Endodermal cell (in vitro differentiated cells): ENCODE results near the gene CSNK1D. TPM values are rescaled to one million over a fixed set of nuclear protein-coding genes. Genes with fewer than 3 reads are reported as not detected.
A peak's percentile ranks its signal among the peaks of the same experiment; 100 is the strongest.

Experiments used
- DNase-seq: peaks from one replicate; pipeline ENCODE4 v3.0.0-alpha.2; 2017
- H3K27ac ChIP-seq: 2 replicates; pipeline ENCODE4 v1.5.1; 2013; ENCODE audit warnings: mild to moderate bottlenecking, low read depth, low read length, moderate library complexity
- H3K27me3 ChIP-seq: 2 replicates; pipeline ENCODE4 v1.6.1; 2013; ENCODE audit warnings: mild to moderate bottlenecking, low read length, moderate library complexity; ENCODE audit not compliant: insufficient read depth, control insufficient read depth, poor library complexity, severe bottlenecking
- H3K36me3 ChIP-seq: 2 replicates; pipeline ENCODE4 v1.7.0; 2013; ENCODE audit warnings: mild to moderate bottlenecking, low read length, moderate library complexity; ENCODE audit not compliant: control insufficient read depth, insufficient read depth
- H3K4me1 ChIP-seq: one replicate; pipeline ENCODE4 v1.7.0; 2013; ENCODE audit warnings: low read length; ENCODE audit not compliant: control insufficient read depth, insufficient read depth
- H3K4me3 ChIP-seq: 2 replicates; pipeline ENCODE4 v1.5.1; 2013; ENCODE audit warnings: mild to moderate bottlenecking, low read length, moderate library complexity
- H3K9ac ChIP-seq: 2 replicates; pipeline ENCODE4 v1.6.1; 2013; ENCODE audit warnings: mild to moderate bottlenecking, low read length, moderate library complexity; ENCODE audit not compliant: poor library complexity, severe bottlenecking; ENCODE audit errors: extremely low read depth
- H3K9me3 ChIP-seq: 2 replicates; pipeline ENCODE4 v1.6.1; 2013; ENCODE audit warnings: mild to moderate bottlenecking, low read length, moderate library complexity; ENCODE audit not compliant: control insufficient read depth
- H3K27ac Mint-ChIP-seq: 2 replicates; pipeline ENCODE4 v1.8.0; 2020; ENCODE audit warnings: mixed read lengths
- H3K27me3 Mint-ChIP-seq: 2 replicates; pipeline ENCODE4 v1.8.0; 2021; ENCODE audit warnings: mild to moderate bottlenecking, mixed read lengths; ENCODE audit not compliant: insufficient read depth
- H3K36me3 Mint-ChIP-seq: 2 replicates; pipeline ENCODE4 v1.8.0; 2020; ENCODE audit warnings: low read depth, mixed read lengths
- H3K4me1 Mint-ChIP-seq: 2 replicates; pipeline ENCODE4 v1.8.0; 2020; ENCODE audit warnings: mixed read lengths
- H3K4me3 Mint-ChIP-seq: 2 replicates; pipeline ENCODE4 v1.8.0; 2020; ENCODE audit warnings: mild to moderate bottlenecking, moderate library complexity, mixed read lengths
- H3K9me3 Mint-ChIP-seq: 2 replicates; pipeline ENCODE4 v1.8.0; 2020; ENCODE audit warnings: mild to moderate bottlenecking, mixed read lengths
- CTCF ChIP-seq: fragments of 200-600 bp; sonication (generic); conservative IDR thresholded peaks from 2 replicates; pipeline ENCODE4 v1.5.0; 2021; ENCODE audit warnings: antibody characterized with exemption, mild to moderate bottlenecking
- WGBS, 2 experiments: methylation state at CpG; one replicate each; pipeline versions ENCODE4 v1.1.5 to v1.1.7; 2013; ENCODE audit warnings: missing lambda C conversion rate in 2 of 2, mixed read lengths in 1 of 2; ENCODE audit not compliant: insufficient coverage in 1 of 2, insufficient read length in 1 of 2; 5-methylcytosine and 5-hydroxymethylcytosine counted together
- total RNA-seq, 2 donors: library from RNA; stranded (reverse); fragmentation: NEBNext Ultra II Directional in 1 of 2; extraction: Animal tissue kit (Norgen Biotek cat#: 25700) in 1 of 2; gene quantifications; 2 replicates in 1 of 2; 3 replicates in 1 of 2; pipeline ENCODE4 v1.2.1, GENCODE V29; 2021

Gene CSNK1D
- total RNA-seq, 2 donors from 2014 or later = 104 to 143 TPM

- no peak overlapping the region for H3K27ac ChIP-seq
- no peaks in the 10 kb centered on the region for H3K36me3 Mint-ChIP-seq
Observed at GRCh38 chr17:82302991-82303943, 29.8 kb upstream of the CSNK1D start.

DNA sequence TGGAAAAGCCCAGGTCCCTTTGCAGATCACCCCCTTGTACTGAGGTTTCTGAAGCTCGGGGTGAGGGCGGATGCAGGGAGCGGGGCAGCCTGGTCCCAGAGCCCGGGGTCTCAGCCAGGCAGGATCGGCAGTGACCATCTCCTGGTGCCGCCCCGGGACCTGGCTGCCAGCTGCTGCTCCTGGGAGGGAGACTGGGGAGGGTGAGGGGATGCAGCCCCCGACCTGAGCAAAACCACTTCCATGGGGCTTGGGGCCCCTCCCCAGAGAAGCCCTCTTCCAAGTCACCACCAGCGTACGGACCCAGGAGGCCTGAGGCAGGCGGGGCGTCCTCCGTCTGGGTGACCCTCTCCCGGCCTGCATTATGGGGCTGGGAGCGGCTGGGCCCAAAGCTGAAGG lies 29.1 kb upstream of the CSNK1D start:
- Mint-ChIP-seq H3K27ac (no peak overlapping the region), H3K9me3 (no peaks in the 10 kb centered on the region), H3K4me1 (no peaks in the 10 kb centered on the region), H3K36me3 (no peaks in the 10 kb centered on the region), H3K4me3 (no peak overlapping the region), H3K27me3 (peaks cover 2% of the 10 kb centered on the region)
- WGBS, 2 experiments = 92 to 93% methylated on average over 7 to 14 of the region's 15 CpGs
- no peaks in the 10 kb centered on the region for H3K4me1 ChIP-seq
- H3K36me3 ChIP-seq = no peaks in the 10 kb centered on the region
- no peaks in the 10 kb centered on the region for H3K27me3 ChIP-seq
- no peak for DNase-seq
- no peak for TF ChIP-seq CTCF
- no peak overlapping the region for H3K27ac ChIP-seq
- H3K4me3 ChIP-seq = no peak overlapping the region
- H3K9ac ChIP-seq = no peak overlapping the region
- H3K9me3 ChIP-seq = no peaks in the 10 kb centered on the region

More at GRCh38 chr17:82302991-82303943, 29.8 kb upstream of the CSNK1D start:
- no peak overlapping the region for H3K4me3 Mint-ChIP-seq
- H3K9me3 ChIP-seq = no peaks in the 10 kb centered on the region
- H3K9ac ChIP-seq = no peak overlapping the region
- H3K4me3 ChIP-seq = no peak overlapping the region
- no peak overlapping the region for H3K27ac Mint-ChIP-seq
- no peak for TF ChIP-seq CTCF
- no peaks in the 10 kb centered on the region for H3K4me1 Mint-ChIP-seq
- H3K4me1 ChIP-seq = no peaks in the 10 kb centered on the region
- no peak for DNase-seq
- no peaks in the 10 kb centered on the region for H3K36me3 ChIP-seq
- no peaks in the 10 kb centered on the region for H3K27me3 ChIP-seq
- 90 to 93% methylated on average over 19 to 35 of the region's 35 CpGs for WGBS, 2 experiments
- H3K27me3 Mint-ChIP-seq = no peaks in the 10 kb centered on the region
- no peaks in the 10 kb centered on the region for H3K9me3 Mint-ChIP-seq

DNA sequence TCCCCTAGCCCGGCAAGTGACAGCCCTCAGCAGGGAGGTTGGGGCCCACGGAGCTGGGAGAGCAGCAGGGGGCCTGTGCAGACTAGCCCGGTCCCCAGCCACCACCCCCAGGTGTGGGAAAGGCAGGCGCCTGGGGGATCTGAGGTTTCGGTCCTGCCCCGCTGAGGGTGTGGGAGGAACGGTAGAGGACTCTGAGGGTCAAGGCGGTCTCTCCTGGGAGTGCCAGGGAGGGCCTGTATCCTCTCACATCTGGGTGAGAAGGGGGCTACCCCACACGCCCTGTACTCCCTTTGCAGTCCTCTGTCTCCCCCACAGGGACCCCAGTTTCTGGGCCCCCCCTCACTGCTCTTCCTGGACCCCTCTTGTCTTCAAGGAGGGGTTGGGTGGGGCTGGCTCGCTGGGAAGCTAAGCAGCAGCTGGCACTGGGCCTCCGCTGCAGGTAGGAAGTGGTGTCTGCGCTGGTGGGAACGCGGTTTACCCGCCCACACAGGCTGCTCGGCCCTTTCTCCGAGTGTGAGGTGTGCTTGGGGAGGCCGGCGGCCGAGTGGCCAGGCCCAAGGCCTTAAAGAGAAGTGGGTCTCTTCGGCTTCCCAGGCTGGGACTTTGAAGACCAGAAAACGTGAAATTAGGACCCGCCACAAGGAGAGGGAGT lies 28.5 kb upstream of the CSNK1D start:
- H3K9me3 Mint-ChIP-seq = no peaks in the 10 kb centered on the region
- no peaks in the 10 kb centered on the region for H3K36me3 Mint-ChIP-seq
- Histone ChIP-seq H3K9ac (no peak overlapping the region), H3K4me3 (no peak overlapping the region), H3K27ac (no peak overlapping the region), H3K36me3 (no peaks in the 10 kb centered on the region), H3K4me1 (no peaks in the 10 kb centered on the region), H3K27me3 (no peaks in the 10 kb centered on the region), H3K9me3 (no peaks in the 10 kb centered on the region)
- no peaks in the 10 kb centered on the region for H3K4me1 Mint-ChIP-seq
- H3K4me3 Mint-ChIP-seq = no peak overlapping the region
- peaks cover 7% of the 10 kb centered on the region for H3K27me3 Mint-ChIP-seq
- WGBS, 2 experiments = 87 to 98% methylated on average over 11 to 23 of the region's 23 CpGs
- peak overlapping the region; percentile 55 for H3K27ac Mint-ChIP-seq
- DNase-seq = no peak
- TF ChIP-seq CTCF = no peak
